Dendritic cell treated with granulocyte-macrophage colony-stimulating factor and Interleukin-4, amounts not matched to agents 40 ng/mL and 50 ng/mL, for 4 days (primary cell): Measurements from ENCODE around the gene CDC20B.
"Not testable (repeated sequence)": the region's sequence is repeated elsewhere in the genome, so short reads cannot be mapped to it uniquely, and the experiment has no call there.

ENCODE experiments used
- H3K27ac Mint-ChIP-seq: one replicate; pipeline ENCODE4 v1.8.0; 2022; ENCODE audit warnings: mild to moderate bottlenecking, mixed read lengths
- H3K27me3 Mint-ChIP-seq: one replicate; pipeline ENCODE4 v1.8.0; 2022; ENCODE audit warnings: mild to moderate bottlenecking, mixed read lengths
- H3K36me3 Mint-ChIP-seq: one replicate; pipeline ENCODE4 v1.8.0; 2022; ENCODE audit warnings: low read depth, mixed read lengths
- H3K4me1 Mint-ChIP-seq: one replicate; pipeline ENCODE4 v1.8.0; 2022; ENCODE audit warnings: low read depth, mixed read lengths
- H3K4me3 Mint-ChIP-seq: one replicate; pipeline ENCODE4 v1.8.0; 2022; ENCODE audit warnings: mild to moderate bottlenecking, moderate library complexity, mixed read lengths
- H3K9me3 Mint-ChIP-seq: one replicate; pipeline ENCODE4 v1.8.0; 2022; ENCODE audit warnings: mixed read lengths
- intact Hi-C: fragments of 100-400 bp; cut with micrococcal nuclease; formaldehyde crosslinking; loops from one replicate; pipeline ENCODE4 v1.15.0; 2022

CDC20B gene

GRCh38 chr5:55146080-55146479 is 26.9 kb downstream of the CDC20B start:
- no peak overlapping the region for H3K27ac Mint-ChIP-seq
- intact Hi-C loops, result loop anchor here (1.0 to 10.0 kb wide), 3 partner anchors 240 to 901 kb away; partner anchors contain the start of gene SNX18
- H3K4me1 Mint-ChIP-seq, result peaks cover 5% of the 10 kb centered on the region
- no peak overlapping the region for H3K4me3 Mint-ChIP-seq
- H3K27me3 Mint-ChIP-seq, result peaks cover 18% of the 10 kb centered on the region
- H3K9me3 Mint-ChIP-seq, result no peaks in the 10 kb centered on the region
- no peaks in the 10 kb centered on the region for H3K36me3 Mint-ChIP-seq

- Mint-ChIP-seq H3K27me3 (peaks cover 16% of the 10 kb centered on the region), H3K4me1 (peaks cover 5% of the 10 kb centered on the region), H3K27ac (no peak overlapping the region), H3K9me3 (no peaks in the 10 kb centered on the region), H3K4me3 (no peak overlapping the region), H3K36me3 (no peaks in the 10 kb centered on the region)
- intact Hi-C loops, result loop anchor here (10.0 kb wide), 1 partner anchor 899 kb away; no protein-coding TSS in a partner anchor
Observed at GRCh38 chr5:55143624-55144023, 29.4 kb downstream of the CDC20B start.

GRCh38 chr5:55141945-55142690 is 30.9 kb downstream of the CDC20B start:
- intact Hi-C loops, result loop anchor here (10.0 kb wide), 1 partner anchor 897 kb away; no protein-coding TSS in a partner anchor
- H3K27me3 Mint-ChIP-seq, result peaks cover 16% of the 10 kb centered on the region
- H3K4me3 Mint-ChIP-seq, result no peak overlapping the region
- no peak overlapping the region for H3K27ac Mint-ChIP-seq
- no peaks in the 10 kb centered on the region for H3K9me3 Mint-ChIP-seq
- no peaks in the 10 kb centered on the region for H3K36me3 Mint-ChIP-seq
- peaks cover 5% of the 10 kb centered on the region for H3K4me1 Mint-ChIP-seq

GRCh38 chr5:55140908-55141665 is 31.9 kb downstream of the CDC20B start:
- Mint-ChIP-seq H3K27me3 (peaks cover 12% of the 10 kb centered on the region), H3K27ac (no peak overlapping the region), H3K9me3 (no peaks in the 10 kb centered on the region), H3K4me1 (peaks cover 5% of the 10 kb centered on the region), H3K4me3 (no peak overlapping the region), H3K36me3 (no peaks in the 10 kb centered on the region)
- intact Hi-C loops, result loop anchor here (10.0 kb wide), 1 partner anchor 896 kb away; no protein-coding TSS in a partner anchor

GRCh38 chr5:55136521-55136920 is 36.5 kb downstream of the CDC20B start:
- Mint-ChIP-seq H3K27me3 (peaks cover 4% of the 10 kb centered on the region), H3K4me1 (no peaks in the 10 kb centered on the region), H3K9me3 (no peaks in the 10 kb centered on the region), H3K4me3 (no peak overlapping the region), H3K36me3 (no peaks in the 10 kb centered on the region), H3K27ac (no peak overlapping the region)
- intact Hi-C loops, result no loop called here

GRCh38 chr5:55134053-55134722 is 38.8 kb downstream of the CDC20B start:
- no peaks in the 10 kb centered on the region for H3K9me3 Mint-ChIP-seq
- no peaks in the 10 kb centered on the region for H3K4me1 Mint-ChIP-seq
- intact Hi-C loops, result no loop called here
- H3K27me3 Mint-ChIP-seq, result peaks cover 4% of the 10 kb centered on the region
- no peak overlapping the region for H3K4me3 Mint-ChIP-seq
- H3K27ac Mint-ChIP-seq, result no peak overlapping the region
- no peaks in the 10 kb centered on the region for H3K36me3 Mint-ChIP-seq

- H3K4me3 Mint-ChIP-seq, result no peak overlapping the region
- peaks cover 2% of the 10 kb centered on the region for H3K27me3 Mint-ChIP-seq
- no peaks in the 10 kb centered on the region for H3K4me1 Mint-ChIP-seq
- no peaks in the 10 kb centered on the region for H3K36me3 Mint-ChIP-seq
- H3K27ac Mint-ChIP-seq, result no peak overlapping the region
- intact Hi-C loops, result no loop called here
- no peaks in the 10 kb centered on the region for H3K9me3 Mint-ChIP-seq
Observed at GRCh38 chr5:55123365-55123764, 49.6 kb downstream of the CDC20B start.

GRCh38 chr5:55114061-55114460 is 58.9 kb downstream of the CDC20B start:
- Mint-ChIP-seq H3K27me3 (peaks cover 7% of the 10 kb centered on the region), H3K27ac (no peak overlapping the region), H3K4me1 (no peaks in the 10 kb centered on the region), H3K4me3 (no peak overlapping the region), H3K9me3 (no peaks in the 10 kb centered on the region), H3K36me3 (no peaks in the 10 kb centered on the region)
- intact Hi-C loops, result no loop called here

GRCh38 chr5:55113327-55113726 is 59.6 kb downstream of the CDC20B start:
- H3K27me3 Mint-ChIP-seq, result peaks cover 7% of the 10 kb centered on the region
- no peak overlapping the region for H3K4me3 Mint-ChIP-seq
- no peaks in the 10 kb centered on the region for H3K36me3 Mint-ChIP-seq
- no peaks in the 10 kb centered on the region for H3K9me3 Mint-ChIP-seq
- intact Hi-C loops, result no loop called here
- H3K4me1 Mint-ChIP-seq, result no peaks in the 10 kb centered on the region
- no peak overlapping the region for H3K27ac Mint-ChIP-seq

GRCh38 chr5:55110217-55110616 is 62.8 kb downstream of the CDC20B start:
- H3K4me3 Mint-ChIP-seq, result no peak overlapping the region
- no peak overlapping the region for H3K27ac Mint-ChIP-seq
- H3K4me1 Mint-ChIP-seq, result no peaks in the 10 kb centered on the region
- H3K36me3 Mint-ChIP-seq, result no peaks in the 10 kb centered on the region
- H3K9me3 Mint-ChIP-seq, result no peaks in the 10 kb centered on the region
- intact Hi-C loops, result no loop called here
- H3K27me3 Mint-ChIP-seq, result peaks cover 7% of the 10 kb centered on the region

GRCh38 chr5:55108661-55109060 is 64.3 kb downstream of the CDC20B start:
- intact Hi-C loops, result no loop called here
- Mint-ChIP-seq H3K27ac (no peak overlapping the region), H3K4me3 (no peak overlapping the region), H3K4me1 (no peaks in the 10 kb centered on the region), H3K9me3 (no peaks in the 10 kb centered on the region), H3K27me3 (peaks cover 6% of the 10 kb centered on the region), H3K36me3 (no peaks in the 10 kb centered on the region)

GRCh38 chr5:55105976-55106375 is 67.0 kb downstream of the CDC20B start:
- H3K4me1 Mint-ChIP-seq, H3K27me3 Mint-ChIP-seq, H3K9me3 Mint-ChIP-seq, H3K4me3 Mint-ChIP-seq, H3K36me3 Mint-ChIP-seq, H3K27ac Mint-ChIP-seq, intact Hi-C loops: not testable (repeated sequence)

GRCh38 chr5:55104946-55105701 is 67.9 kb downstream of the CDC20B start:
- H3K4me1 Mint-ChIP-seq, result no peaks in the 10 kb centered on the region

More at GRCh38 chr5:55104946-55105701, 67.9 kb downstream of the CDC20B start:
- no peak overlapping the region for H3K27ac Mint-ChIP-seq
- H3K4me3 Mint-ChIP-seq, result no peak overlapping the region
- H3K36me3 Mint-ChIP-seq, result no peaks in the 10 kb centered on the region
- intact Hi-C loops, result no loop called here
- peaks cover 6% of the 10 kb centered on the region for H3K27me3 Mint-ChIP-seq
- H3K9me3 Mint-ChIP-seq, result no peaks in the 10 kb centered on the region
